ENCODE measurements around the gene SLC25A44. TPM values are rescaled to one million over a fixed set of nuclear protein-coding genes. Genes with fewer than 3 reads are reported as not detected.

Gene SLC25A44
- total and polyA plus RNA-seq, 2 of the 8 experiments (the other 6 are each of a cell fraction or from before 2014, with no cell fraction given): 23.4 to 32.1 TPM

- Histone ChIP-seq H3K79me2 (ENCODE audit: control insufficient read depth in 1 of 2, insufficient read depth in 2 of 2, low read length in 2 of 2) (no peaks in the 10 kb centered on the region), H3K27ac (ENCODE audit: low read depth, low read length) (no peak overlapping the region), H3K9ac (replicated peaks in 1 of 4; ENCODE audit: extremely low read depth in 1 of 4, low read depth in 3 of 4, low read length in 3 of 4) (no peak overlapping the region), H3K79me1 (ENCODE audit: low read depth, low read length) (no peaks in the 10 kb centered on the region), H4K5ac (ENCODE audit: insufficient read length, low read depth, low read length) (no peak overlapping the region), H3K4me3 (ENCODE audit: extremely low read depth in 1 of 4, insufficient read depth in 2 of 4, low read depth in 3 of 4, low read length in 4 of 4) (no peak overlapping the region), H3K4ac (replicated peaks; ENCODE audit: insufficient read length, low read depth, low read length) (no peak overlapping the region), H4K91ac (replicated peaks; ENCODE audit: insufficient read length, low read length) (no peak overlapping the region), H2BK20ac (ENCODE audit: low read length) (no peak overlapping the region), H4K8ac (ENCODE audit: extremely low read depth, insufficient read depth, low read length) (no peak overlapping the region), H2BK5ac (ENCODE audit: low read depth, low read length) (no peak overlapping the region), H3K18ac (ENCODE audit: extremely low read depth, low read length) (no peak overlapping the region), H3K23me2 (ENCODE audit: low read depth, low read length) (peaks cover 4% of the 10 kb centered on the region; the same call in 1 of the 2 replicates), H3K27me3 (replicated peaks in 1 of 4; ENCODE audit: control insufficient read depth in 3 of 4, extremely low read depth in 1 of 4, insufficient read depth in 3 of 4, low read length in 3 of 4) (no peaks in the 10 kb centered on the region), H3K56ac (replicated peaks; ENCODE audit: insufficient read length, low read depth, low read length) (no peak overlapping the region), H3K23ac (ENCODE audit: insufficient read length) (no peak overlapping the region), H2BK12ac (ENCODE audit: low read depth, low read length) (no peak overlapping the region), H2AK5ac (ENCODE audit: low read depth, low read length) (no peak overlapping the region), H2AFZ (ENCODE audit: low read length) (no peak overlapping the region), H3K36me3 (ENCODE audit: control insufficient read depth in 2 of 4, insufficient read depth in 4 of 4, low read length in 3 of 4) (peaks cover 0 to 9% (median 0%) of the 10 kb centered on the region in 4 experiments; a peak in 2 of 8 replicates), H2BK120ac (replicated peaks; ENCODE audit: low read depth, low read length) (no peak overlapping the region), H3K14ac (ENCODE audit: insufficient read length) (no peak overlapping the region), H2BK15ac (ENCODE audit: low read length) (no peak overlapping the region), H3K4me2 (ENCODE audit: insufficient read depth in 1 of 2, low read depth in 2 of 2, low read length in 2 of 2) (no peak overlapping the region), H3K9me3 (ENCODE audit: insufficient read depth in 2 of 2, low read depth in 1 of 2, low read length in 1 of 2) (no peaks in the 10 kb centered on the region), H4K20me1 (replicated peaks in 1 of 2; ENCODE audit: control insufficient read depth in 1 of 2, insufficient read depth in 2 of 2, low read length in 2 of 2) (no peaks in the 10 kb centered on the region), H3K4me1 (replicated peaks in 1 of 4; ENCODE audit: control insufficient read depth in 3 of 4, insufficient read depth in 4 of 4, low read length in 3 of 4) (peaks cover 3 to 14% (median 9%) of the 10 kb centered on the region in 4 experiments; a peak in 6 of 7 replicates)
- ChIA-PET POLR2A (ENCODE audit: partially characterized antibody) (interaction anchor here (0.8 to 5.1 kb wide), 7 partner anchors 12 to 66 kb away, joined by 3 to 27 read pairs (median 3); partner anchors contain the start of gene PMF1), CTCF (ENCODE audit: partially characterized antibody) (interaction anchor here (0.6 to 7.5 kb wide), 6 partner anchors 11 to 61 kb away, joined by 3 to 65 read pairs (median 8); partner anchors contain the start of gene SLC25A44)
- FAIRE-seq: no peak
- no peak for DNase-seq (ENCODE audit: low read depth in 1 of 2, low spot score in 2 of 2)
- 87% methylated on average over 1 of the region's 1 CpG; no CpG with 5 or more reads in 1 of the 2 experiments for WGBS, 2 experiments (ENCODE audit: extremely low coverage in 1 of 2, insufficient coverage in 1 of 2, insufficient read length in 1 of 2, insufficient replicate concordance in 2 of 2, low coverage in 1 of 2, low lambda C conversion rate in 2 of 2, missing lambda C conversion rate in 1 of 2)
- TF ChIP-seq, protein P1, sequence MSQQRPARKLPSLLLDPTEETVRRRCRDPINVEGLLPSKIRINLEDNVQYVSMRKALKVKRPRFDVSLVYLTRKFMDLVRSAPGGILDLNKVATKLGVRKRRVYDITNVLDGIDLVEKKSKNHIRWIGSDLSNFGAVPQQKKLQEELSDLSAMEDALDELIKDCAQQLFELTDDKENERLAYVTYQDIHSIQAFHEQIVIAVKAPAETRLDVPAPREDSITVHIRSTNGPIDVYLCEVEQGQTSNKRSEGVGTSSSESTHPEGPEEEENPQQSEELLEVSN (IDR thresholded peaks at IDR 0.05): no peak
- no peak for TF ChIP-seq BACH1 (IDR thresholded peaks at IDR 0.05; ENCODE audit: low read length)
- TF ChIP-seq ASH2L (IDR thresholded peaks at IDR 0.05; ENCODE audit: low read length): no peak
- no peak for TF ChIP-seq ATF3 (IDR thresholded peaks at IDR 0.05; ENCODE audit: insufficient read depth, low read depth, low read length)
- no peak for TF ChIP-seq TCF12 (IDR thresholded peaks at IDR 0.05; ENCODE audit: low read depth, low read length)
- no peak for TF ChIP-seq RAD21 (IDR thresholded peaks at IDR 0.05 in 1 of 2, conservative IDR thresholded peaks at IDR 0.05 in 1 of 2; ENCODE audit: low read depth in 2 of 2, low read length in 2 of 2)
- TF ChIP-seq HDAC2 (IDR thresholded peaks at IDR 0.05; ENCODE audit: borderline replicate concordance in 1 of 2, low read depth in 2 of 2, low read length in 2 of 2): no peak
Measured at GRCh38 chr1:156163712-156164111, 30.2 kb upstream of the SLC25A44 start.
